Inflammatory macrophage (primary cell): ENCODE results near the gene SNAPIN.

Experiments used
- DNase-seq, 2 donors: peaks; one replicate each; pipeline ENCODE4 v3.0.0-alpha.2; 2020 to 2022

SNAPIN gene

DNA sequence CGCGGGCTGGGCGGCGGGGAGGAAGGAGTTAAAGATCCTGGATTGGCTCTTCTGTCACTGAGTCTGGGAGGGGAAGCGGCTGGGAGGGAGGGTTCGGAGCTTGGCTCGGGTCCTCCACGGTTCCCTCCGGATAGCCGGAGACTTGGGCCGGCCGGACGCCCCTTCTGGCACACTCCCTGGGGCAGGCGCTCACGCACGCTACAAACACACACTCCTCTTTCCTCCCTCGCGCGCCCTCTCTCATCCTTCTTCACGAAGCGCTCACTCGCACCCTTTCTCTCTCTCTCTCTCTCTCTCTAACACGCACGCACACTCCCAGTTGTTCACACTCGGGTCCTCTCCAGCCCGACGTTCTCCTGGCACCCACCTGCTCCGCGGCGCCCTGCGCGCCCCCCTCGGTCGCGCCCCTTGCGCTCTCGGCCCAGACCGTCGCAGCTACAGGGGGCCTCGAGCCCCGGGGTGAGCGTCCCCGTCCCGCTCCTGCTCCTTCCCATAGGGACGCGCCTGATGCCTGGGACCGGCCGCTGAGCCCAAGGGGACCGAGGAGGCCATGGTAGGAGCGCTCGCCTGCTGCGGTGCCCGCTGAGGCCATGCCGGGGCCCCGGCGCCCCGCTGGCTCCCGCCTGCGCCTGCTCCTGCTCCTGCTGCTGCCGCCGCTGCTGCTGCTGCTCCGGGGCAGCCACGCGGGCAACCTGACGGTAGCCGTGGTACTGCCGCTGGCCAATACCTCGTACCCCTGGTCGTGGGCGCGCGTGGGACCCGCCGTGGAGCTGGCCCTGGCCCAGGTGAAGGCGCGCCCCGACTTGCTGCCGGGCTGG, 20.2 kb downstream of the SNAPIN start, which contains the start of gene NPR1:
Gene NPR1 (plus strand): TSS at position 170 of the 818 bp plus-strand sequence. CDS start 421 bp downstream, at position 591.
- peak in 1 of 2 donors; percentile 14 for DNase-seq

DNA sequence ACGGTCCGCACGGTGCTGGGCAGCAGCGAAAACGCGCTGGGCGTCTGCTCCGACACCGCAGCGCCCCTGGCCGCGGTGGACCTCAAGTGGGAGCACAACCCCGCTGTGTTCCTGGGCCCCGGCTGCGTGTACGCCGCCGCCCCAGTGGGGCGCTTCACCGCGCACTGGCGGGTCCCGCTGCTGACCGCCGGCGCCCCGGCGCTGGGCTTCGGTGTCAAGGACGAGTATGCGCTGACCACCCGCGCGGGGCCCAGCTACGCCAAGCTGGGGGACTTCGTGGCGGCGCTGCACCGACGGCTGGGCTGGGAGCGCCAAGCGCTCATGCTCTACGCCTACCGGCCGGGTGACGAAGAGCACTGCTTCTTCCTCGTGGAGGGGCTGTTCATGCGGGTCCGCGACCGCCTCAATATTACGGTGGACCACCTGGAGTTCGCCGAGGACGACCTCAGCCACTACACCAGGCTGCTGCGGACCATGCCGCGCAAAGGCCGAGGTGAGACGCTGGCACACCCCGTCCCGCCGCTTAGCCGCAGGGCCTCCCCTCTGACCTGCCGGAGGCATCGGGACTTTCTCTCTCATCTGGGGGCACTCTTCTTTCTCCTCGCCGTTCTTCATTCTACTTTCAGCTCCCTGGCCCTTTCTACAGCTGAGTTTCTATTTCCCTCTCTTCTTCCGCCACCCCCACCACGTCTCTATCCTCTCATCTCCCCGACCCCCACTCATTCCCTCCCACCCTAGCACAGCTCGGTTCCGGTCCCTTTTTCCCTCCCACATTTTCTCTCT, 21.0 kb downstream of the SNAPIN start:
- DNase-seq = peak in 1 of 2 donors; percentile 35

DNA sequence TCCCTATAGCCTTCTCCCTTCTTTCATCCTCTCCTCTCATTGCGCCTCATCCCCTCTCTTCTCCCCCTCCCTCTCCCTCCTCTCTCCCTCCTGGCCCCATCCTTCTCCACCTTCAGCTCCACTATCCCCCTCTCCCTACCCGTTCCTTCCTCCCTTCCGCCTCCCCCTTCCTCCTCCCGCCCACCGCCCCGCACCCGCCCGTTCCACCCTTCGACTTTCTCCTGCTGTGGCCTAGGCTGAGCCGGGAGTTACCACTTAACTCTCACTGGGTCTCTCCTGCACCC, 21.6 kb downstream of the SNAPIN start:
- DNase-seq = no peak

DNA sequence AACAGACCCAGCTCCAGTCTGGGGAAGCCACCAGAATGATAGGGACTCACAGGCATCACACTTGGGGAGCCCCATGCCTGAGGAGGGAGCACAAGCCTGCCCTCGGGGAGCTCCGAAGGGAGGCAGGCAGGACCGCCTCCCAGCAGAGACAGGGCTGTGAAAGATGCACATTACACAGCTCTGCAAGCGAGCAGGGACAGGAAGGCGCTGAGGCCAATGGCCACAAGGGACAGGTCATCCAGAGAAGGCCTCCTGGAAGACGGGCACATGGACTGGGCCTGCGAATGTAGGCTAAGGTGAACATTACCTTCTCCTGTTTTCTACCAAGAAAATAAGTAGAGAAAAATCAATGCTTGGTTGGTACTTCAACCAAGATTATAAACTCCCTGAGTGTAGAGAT, 24.2 kb downstream of the SNAPIN start:
- no peak for DNase-seq

DNA sequence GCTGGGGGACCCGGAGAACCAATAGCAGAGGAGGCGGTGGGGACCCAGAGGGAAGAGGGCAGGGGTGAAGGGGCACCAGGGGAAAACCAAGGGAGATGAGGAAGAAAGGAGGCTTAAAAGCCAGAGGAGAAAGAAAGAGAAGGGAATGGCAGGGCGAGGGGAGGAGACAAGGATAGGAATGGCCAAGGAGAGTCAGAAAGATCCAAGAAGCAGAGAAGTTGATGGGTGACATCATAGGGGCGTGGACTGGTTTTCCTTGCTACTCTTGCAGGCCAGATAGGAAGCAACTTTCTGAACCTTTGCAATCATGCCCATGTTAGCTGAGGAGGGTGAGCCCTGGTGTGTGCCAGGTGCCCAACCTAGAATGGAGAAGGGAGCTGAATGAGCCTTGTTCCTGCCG, 25.4 kb downstream of the SNAPIN start:
- peak; percentile 35 to 42 for DNase-seq

DNA sequence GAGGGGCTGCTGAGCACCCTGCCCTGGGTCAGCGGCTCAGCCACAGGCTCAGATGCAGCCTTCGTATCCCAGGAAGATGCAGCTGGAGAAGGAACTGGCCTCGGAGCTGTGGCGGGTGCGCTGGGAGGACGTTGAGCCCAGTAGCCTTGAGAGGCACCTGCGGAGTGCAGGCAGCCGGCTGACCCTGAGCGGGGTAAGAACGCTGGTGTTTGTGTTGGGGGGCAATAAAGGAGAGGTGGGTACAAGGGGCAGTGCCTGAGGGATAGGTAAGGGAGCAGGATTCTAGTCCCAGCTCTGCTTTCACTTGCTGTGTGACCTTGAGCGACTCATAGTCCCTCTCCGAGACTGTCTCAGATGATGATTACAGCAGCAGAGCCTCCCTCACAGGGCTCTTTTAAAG, 26.4 kb downstream of the SNAPIN start:
- DNase-seq = no peak

DNA sequence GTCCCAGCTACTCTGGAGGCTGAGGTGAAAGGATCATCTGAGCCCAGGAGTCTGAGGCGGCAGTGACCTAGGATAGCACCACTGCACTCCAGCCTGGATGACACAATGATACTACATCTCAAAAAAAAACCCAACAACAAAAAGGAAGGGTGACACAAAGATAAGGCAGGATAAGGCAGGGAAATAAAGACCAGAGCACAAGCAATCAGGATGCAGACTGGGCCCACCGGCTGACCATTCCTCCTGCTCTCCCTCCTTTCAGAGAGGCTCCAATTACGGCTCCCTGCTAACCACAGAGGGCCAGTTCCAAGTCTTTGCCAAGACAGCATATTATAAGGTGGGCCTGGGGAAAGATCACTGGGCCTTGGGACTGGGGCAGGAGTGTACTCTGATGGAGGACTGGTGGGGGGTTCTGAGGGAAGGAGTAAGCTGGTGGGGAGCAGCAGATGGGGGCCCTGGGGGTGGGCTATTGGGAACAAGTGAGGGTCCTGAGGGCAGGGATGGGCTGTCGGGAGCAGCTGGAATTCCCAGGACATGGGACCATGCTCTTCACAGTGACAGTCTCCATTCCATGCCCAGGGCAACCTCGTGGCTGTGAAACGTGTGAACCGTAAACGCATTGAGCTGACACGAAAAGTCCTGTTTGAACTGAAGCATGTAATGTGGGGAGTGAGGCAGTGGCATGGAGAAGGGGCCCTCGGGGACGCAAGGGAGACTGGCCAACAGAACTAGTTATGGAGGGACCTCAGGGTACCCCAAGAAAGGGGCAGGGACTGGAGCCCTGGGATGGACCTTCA, 27.2 kb downstream of the SNAPIN start:
- no peak for DNase-seq

DNA sequence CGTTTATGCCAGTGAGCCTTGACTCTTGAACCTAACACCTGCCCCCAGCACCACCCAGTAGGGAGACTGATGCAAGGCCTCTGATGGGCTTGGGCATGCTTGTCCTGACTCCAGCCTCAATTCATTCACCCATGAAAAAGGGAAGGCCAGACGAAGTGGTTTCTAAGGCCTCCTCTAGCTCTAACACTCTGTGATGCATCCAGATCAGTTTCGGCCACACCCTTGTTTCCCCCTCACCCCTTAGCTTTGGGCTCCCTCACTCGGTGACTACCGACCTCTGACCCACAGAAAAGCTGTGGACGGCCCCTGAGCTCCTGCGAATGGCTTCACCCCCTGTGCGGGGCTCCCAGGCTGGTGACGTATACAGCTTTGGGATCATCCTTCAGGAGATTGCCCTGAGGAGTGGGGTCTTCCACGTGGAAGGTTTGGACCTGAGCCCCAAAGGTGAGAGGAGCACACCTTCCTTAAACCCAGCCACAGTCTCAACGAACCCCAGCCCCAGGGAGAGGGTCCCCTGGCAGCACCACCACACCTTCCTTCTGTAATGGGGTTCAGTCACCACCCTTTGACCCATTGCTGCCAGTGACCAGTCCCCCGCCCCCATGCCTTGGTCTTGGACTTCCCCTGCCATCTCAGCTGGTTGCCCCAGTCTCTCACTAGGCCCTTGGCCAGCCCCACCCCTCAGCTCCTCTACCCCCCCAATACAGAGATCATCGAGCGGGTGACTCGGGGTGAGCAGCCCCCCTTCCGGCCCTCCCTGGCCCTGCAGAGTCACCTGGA, 29.0 kb downstream of the SNAPIN start:
- peak; percentile 11 to 50 for DNase-seq

DNA sequence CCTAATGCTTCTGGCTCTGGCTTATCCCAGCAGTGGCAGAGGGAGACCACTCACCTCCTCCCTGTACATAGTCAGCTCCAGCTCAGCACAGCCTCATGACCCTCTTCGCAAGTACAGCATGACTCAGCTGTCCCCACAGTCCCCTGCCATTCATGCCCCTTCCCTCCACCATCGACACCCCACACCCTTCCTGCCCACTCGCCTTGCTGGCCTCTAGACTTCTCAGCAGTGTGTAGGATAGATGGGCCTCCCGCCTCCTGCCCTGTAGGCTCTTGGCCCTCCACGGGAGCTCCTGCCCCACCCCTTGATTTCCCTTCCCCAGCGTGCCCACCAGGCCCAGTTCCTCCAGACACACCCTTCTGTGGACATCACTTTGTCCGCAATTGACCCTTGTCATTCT, 29.8 kb downstream of the SNAPIN start:
- peak; percentile 11 to 50 for DNase-seq

DNA sequence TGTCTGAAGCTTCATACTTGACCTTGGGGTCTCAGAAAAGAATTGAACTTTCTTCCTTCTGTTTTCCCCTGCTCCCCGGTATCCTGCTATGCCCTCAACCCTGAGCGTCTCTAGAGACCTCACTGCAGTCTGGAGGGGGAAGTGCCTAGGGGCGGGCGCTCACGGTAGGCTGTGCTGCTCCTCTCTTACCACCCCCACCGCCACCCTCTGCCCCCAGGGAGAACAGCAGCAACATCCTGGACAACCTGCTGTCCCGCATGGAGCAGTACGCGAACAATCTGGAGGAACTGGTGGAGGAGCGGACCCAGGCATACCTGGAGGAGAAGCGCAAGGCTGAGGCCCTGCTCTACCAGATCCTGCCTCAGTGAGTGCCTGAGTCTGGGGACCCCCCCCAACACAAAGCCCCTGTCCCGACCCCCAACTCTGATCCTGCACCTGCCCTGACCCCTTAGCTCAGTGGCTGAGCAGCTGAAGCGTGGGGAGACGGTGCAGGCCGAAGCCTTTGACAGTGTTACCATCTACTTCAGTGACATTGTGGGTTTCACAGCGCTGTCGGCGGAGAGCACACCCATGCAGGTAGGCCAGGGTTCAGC, 30.3 kb downstream of the SNAPIN start:
- DNase-seq = no peak

DNA sequence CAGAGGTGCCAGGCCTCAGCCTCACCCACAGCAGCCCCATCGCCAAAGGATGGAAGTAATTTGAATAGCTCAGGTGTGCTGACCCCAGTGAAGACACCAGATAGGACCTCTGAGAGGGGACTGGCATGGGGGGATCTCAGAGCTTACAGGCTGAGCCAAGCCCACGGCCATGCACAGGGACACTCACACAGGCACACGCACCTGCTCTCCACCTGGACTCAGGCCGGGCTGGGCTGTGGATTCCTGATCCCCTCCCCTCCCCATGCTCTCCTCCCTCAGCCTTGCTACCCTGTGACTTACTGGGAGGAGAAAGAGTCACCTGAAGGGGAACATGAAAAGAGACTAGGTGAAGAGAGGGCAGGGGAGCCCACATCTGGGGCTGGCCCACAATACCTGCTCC, 35.0 kb downstream of the SNAPIN start:
- DNase-seq = no peak

DNA sequence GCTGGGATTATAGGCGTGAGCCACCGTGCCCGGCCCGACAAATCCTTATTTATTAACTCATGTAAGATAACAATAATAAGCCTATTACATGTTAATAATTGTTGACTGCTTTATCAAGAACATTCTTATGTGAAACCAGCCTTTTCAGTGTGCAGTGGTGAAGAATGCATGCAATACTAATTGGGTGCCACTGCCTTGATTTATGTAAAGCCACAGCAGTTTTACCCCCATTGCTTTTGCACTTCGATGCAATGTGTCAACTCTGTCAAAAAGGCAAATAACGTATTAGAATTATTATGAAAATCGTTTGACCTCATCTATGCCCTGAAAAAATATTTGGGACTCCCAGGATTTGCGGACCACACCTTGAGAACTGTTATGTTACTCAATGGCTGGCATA, 38.2 kb downstream of the SNAPIN start:
- DNase-seq = no peak

DNA sequence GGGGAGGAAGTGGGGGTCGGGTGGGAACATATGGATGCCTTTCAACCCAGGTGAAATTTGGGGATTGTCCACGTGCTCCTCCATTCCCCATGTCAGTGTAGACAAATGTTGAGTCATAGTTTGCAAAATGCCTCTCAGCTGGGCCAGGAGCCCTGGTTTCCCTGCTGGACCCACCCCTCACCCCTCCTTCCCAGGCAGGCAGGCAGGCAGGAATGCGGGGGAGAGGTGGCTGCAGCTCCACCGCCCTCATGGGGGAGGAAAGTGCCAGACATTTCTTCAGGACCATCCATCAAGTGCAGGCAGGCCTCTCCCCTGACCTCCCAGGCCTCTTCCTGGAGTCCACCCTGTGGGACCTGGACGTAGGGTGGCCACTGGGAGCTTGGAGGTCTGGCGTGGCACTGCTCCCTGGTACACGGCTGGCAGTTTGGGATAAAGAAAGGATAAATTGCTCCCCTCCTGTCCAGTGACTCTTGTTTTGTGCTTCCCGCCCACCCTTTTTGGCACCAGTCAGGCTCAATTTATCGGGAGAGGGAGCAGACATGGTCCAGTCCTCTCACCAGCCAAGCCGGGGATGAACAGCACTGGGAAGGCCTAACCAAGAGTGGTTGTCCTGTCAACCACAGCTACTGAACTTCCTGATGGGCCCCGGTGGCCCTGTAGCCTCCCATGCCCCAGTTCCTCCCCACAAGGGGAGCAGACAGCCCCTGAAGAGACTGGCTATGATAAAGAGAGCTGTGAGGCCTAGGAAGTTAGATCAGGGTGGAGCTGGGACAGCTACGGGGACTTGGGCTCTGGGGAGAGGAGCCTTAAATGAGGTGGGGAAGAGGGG, 38.9 kb downstream of the SNAPIN start:
- DNase-seq = no peak

DNA sequence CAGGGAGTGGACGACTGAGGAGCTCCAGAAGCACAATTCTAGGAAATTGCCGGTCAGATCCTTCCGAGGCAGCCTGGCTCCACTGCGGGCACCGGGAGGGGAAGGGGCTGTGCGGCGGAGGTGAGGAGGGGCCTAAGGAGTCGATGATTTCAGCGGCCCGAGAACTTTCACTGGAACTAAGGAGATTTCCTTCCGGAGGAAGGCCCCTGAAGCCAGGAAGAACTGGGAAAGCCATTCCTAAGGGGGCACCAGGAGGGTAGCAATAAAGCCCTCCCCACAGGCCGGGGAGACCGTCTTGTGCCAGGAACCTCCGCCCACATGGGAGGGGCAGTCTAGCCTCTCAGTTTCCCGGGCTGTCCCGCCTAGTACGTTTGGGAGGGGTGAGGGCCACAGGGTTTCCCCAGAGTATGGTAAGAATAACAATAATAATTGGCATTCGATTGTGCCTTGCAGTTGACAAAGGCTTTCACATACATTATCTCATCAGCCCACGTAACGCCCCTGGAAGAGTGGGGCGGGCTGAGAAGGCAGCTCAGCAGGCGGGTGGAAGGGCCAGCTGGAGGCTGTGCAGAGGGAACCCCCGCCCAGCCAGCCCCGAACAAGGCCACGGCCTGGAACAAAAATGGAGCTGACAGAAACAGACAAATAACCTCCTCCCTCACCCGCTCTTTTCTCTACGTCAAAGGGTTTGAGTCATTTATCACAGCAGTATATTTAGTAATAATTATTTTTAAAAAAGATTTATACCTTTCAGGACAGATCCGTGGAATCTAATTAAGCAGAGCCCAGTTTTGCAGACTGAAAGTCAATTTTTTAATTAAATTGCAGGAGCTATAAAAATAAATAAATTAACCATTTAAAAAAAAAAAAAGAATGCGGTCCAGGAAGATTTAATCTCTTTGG, 39.8 kb downstream of the SNAPIN start:
- DNase-seq = no peak

DNA sequence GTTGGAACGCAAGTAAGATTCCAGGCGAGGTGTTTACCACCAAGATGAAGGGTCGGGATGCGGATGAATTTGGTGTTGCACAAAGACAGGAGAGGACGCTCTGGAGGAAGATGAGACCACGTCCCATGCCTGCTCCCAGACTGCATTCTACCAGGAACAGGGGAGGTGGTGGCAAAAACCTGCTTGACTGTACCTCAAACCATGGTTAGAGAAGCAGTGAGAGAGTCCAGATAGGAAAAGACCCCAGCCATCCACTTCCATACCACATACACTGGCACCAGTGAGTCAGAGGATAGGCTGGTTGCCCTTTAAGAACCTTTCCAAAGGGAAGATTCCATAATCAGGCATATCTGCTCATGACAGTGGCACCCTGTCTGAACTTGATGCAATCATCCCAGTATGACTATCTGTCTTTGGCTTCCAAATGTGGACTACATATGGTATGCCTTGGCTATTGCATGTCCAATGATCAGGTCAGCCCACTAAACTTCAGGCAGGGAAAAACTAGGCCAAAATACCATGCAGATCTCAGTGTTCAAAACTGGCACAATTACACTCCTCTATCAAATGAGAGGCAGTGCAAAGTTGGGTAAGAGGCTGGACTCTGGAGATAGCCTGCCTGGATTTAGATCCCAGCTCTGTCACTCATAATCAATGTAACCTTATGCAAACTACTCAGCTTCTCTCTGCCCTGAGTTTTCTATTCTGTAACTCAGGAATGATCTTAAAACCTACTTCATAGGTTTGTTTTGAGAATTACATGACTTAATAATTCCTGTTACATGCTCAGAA, 40.6 kb downstream of the SNAPIN start:
- DNase-seq = peak in 1 of 2 donors; percentile 18

DNA sequence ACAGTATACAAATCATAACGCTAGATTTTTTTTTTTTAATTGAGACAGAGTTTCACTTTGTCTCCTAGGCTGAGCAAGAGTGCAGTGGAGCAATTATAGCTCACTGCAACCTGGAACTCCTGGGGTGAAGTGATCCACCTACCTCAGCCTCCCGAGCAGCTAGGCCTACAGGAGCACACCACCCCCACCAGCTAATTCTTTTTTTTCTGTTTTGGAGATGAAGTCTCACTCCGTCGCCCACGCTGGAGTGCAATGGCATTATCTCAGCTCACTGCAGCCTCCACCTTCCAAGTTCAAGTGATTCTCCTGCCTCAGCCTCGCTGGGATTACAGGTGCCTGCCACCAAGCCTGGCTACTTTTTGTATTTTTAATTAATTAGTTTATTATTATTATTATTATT, 41.3 kb downstream of the SNAPIN start:
- no peak for DNase-seq

DNA sequence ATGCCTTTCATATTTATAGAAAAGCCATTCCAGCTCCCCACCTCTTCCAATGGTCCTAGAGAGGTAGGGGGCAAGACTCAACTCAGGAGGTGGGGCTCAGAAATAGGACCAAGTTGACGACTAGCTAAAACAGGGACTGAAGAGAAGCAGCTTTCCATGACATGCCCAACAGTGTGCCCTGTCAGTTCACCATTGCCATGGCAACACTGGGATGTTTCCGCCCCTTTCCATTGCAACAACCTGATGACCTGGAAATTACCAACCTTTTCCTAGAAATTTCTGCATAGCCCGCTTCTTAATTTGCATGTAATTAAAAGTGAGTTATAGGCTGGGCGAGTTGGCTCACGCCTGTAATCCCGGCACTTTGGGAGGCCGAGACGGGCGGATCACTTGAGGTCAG, 47.0 kb downstream of the SNAPIN start:
- DNase-seq = no peak

DNA sequence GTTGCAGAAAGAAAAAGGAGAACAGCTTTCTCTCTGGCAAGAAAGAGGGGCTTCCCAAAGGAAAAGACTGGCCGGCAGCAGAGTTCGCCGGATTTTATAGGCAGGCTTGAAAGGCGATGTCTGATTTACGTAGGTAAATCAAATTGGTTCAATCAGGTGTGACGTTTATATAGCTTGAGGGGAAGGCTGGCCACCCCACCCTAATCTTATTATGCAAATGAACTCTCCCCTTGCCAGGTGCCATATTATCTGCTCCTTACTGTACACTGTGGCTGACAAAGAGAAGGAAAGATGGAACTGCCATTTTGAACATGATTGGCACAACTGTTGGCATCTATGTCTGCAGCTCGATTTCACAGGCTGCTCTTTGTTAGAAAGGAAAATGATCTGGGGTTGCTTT, 52.5 kb downstream of the SNAPIN start:
- no peak for DNase-seq
